CD4-positive, alpha-beta T cell treated with Interleukin-15 for 4 hours (primary cell): Measurements from ENCODE around the gene VPS25.
"Not testable (repeated sequence)": the region's sequence is repeated elsewhere in the genome, so short reads cannot be mapped to it uniquely, and the experiment has no call there.

Experiments
- DNase-seq: peaks from one replicate; pipeline ENCODE4 v3.0.0-alpha.2; 2020; ENCODE audit warnings: low spot score

The VPS25 gene

GRCh38 chr17:42768006-42768405 lies 5.2 kb upstream of the VPS25 start:
- not testable (repeated sequence) for DNase-seq

- DNase-seq, result not testable (repeated sequence)
Observed at GRCh38 chr17:42769964-42770363, 3.3 kb upstream of the VPS25 start.

- no peak for DNase-seq
Observed at GRCh38 chr17:42772945-42773289, 332 bp upstream of the VPS25 start.

DNA sequence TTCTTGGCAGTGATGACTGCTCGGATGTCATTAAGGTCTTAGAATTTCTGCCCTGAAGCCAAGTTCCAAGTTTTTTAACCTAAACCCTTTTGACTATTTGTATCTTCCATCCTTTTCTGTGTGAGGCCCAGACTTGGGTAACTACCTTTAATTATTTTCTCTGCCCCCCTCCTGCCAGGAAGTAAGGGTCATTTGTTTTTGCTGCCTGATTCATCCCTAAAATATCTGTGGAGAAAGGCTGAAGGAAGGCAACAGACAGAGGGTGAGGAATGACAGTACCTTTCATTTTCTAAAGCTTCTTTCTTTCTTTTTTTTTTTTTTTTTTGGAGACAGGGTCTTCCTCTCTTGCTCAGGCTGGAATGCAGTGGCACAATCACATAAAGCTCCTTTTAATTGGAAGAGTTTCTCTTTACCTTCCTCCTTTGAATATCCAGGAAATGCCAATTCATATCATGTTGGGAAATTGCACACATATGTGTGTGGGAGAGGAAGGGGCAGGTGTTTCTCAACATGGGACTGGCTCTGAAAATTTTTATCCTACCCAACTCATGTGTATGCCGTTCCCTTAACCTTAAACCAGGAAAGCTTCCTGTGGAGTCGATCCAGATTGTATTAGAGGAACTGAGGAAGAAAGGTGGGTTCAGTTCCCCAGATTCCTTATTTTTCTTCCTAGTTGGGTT lies 957 bp downstream of the VPS25 start:
- DNase-seq, result no peak

DNA sequence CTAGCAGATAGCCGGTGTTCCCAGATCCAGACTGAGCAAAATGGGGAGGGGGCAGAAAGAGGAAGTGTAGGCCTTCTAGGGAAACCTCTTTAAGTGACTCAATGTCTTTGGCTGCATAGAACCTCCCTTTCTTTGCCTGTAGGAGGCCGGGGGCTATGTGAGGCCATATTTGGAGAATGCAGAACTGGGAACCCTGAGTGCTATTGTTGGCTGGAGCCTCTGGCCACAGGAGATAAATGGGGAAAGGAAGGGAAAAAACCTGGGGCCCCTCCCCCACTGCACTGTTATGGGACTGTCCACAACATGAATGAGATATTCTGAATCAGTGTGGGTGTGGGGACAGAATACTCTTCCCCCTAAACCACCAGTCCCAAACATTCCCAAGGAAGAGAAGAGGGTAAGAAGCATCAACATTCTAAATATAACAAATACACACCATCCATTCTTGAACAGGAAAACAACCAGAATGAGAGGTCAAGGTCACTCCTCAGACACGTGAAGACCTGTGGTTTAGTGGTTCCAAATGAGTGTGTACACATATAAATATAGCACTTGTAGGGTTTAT lies 2.4 kb downstream of the VPS25 start:
- DNase-seq, result no peak

- DNase-seq, result no peak
Observed at GRCh38 chr17:42778570-42778969, 5.3 kb downstream of the VPS25 start.

GRCh38 chr17:42779304-42779935 lies 6.2 kb downstream of the VPS25 start:
- DNase-seq, result no peak

- DNase-seq, result no peak
Observed at GRCh38 chr17:42779936-42780850, 6.9 kb downstream of the VPS25 start, which contains the start of gene WNK4. Gene WNK4, plus strand, starts transcription at chr17:42780610. Its CDS starts 89 bp downstream, at chr17:42780699.

- DNase-seq, result no peak
Observed at GRCh38 chr17:42780851-42781638, 7.8 kb downstream of the VPS25 start.

GRCh38 chr17:42781639-42782165 lies 8.5 kb downstream of the VPS25 start:
- DNase-seq, result no peak

- DNase-seq, result no peak
Observed at GRCh38 chr17:42782166-42783061, 9.2 kb downstream of the VPS25 start.

DNA sequence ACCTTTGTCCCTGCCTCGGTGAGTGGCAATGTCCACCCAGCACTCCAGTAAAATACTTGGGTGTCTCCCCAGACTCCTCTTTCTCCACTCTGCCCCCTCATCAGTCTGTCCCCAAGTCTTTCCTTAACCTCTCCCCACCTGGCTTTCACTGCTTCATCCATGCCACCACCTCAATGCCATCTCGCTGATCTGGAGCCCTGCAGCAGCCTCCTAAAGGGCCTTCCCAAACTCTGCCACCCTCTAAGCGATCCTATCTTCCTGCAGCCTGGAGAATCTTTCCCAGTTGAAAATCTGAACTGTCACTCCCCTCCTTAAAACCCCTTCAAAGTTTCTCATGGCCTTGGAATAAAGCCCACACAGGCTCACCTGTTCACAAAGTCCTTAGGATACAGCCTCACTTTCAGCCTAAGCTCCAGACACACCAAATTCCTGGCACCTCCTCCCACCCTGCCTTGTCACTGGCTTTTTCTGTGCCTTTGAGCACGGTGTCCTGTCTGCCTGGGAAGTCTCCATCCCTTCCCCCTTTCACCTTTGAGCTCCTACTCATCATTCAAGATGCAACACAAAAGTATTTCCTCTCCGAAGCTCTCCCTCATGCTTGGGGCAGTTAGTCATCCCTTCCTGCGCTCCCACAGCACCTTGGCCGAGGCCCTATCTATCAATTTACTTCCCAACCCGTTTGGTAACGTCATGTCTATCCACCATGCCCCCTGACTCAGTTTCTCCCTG lies 10.0 kb downstream of the VPS25 start:
- no peak for DNase-seq

DNA sequence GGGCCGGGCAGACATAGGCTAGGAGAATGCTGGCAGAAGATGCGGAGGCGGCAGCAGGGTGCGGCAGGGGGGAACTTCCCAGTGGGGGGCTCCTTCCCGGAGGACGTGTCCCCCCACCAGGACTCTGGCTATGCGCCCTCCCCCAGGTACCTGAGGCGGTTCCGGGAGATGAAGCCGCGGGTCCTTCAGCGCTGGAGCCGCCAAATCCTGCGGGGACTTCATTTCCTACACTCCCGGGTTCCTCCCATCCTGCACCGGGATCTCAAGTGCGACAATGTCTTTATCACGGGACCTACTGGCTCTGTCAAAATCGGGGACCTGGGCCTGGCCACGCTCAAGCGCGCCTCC lies 10.5 kb downstream of the VPS25 start:
- no peak for DNase-seq

- no peak for DNase-seq
Observed at GRCh38 chr17:42784409-42784808, 11.2 kb downstream of the VPS25 start.

GRCh38 chr17:42784811-42785592 lies 11.8 kb downstream of the VPS25 start:
- DNase-seq, result no peak

GRCh38 chr17:42787266-42787665 lies 14.0 kb downstream of the VPS25 start:
- no peak for DNase-seq

DNA sequence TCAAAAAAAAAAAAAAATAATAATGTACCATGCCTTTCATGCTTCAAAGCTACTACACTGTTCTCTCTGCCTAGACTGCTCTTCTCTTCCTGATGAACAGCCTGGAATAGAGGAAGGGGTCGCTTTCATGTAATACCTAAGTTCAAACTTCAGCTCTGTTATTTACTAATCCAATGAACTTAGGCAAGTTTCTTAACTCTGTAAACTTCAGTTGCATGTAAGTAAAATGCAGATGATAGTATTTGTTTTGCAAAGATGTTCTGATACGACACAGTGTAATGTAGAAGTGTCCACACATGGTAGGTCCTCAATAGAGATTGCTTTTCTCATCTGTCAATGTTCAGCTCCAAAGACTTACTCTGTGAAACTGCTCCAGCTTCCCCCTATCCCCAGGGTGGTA lies 18.7 kb downstream of the VPS25 start:
- no peak for DNase-seq

DNA sequence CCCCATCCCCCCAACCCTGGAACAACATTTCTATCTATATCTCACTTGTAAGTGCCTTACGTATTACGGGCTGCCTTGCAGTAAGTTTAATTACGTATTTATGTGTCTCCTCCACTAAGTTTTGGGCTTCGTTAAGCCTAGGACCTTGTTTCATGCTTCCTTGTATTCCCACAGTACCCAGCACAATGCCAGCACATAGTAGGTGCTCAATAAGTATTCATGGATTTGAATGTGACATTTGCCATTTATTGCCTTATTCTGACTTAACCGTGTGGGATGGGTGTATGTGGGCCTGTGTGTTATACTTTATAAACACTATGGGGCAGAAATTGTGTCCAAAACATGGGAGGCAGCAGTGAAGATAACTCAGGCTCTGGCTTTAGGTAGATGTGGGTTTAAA lies 19.3 kb downstream of the VPS25 start:
- no peak for DNase-seq

DNA sequence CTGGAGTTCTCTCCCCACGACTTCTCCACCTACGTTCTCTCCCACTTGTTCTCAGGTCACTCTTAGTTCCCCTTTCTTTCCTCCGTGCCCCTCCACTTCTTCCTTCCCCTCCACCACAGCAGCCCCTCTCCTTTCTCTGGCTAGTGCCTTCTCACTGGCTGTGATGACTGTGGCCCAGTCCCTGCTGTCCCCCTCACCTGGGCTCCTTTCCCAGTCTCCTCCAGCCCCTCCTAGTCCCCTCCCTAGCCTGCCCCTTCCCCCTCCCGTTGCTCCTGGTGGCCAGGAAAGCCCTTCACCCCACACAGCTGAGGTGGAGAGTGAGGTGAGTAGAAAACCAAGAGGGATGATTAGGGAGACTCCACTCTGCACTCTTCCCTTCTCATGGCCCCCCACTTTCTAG lies 21.8 kb downstream of the VPS25 start:
- DNase-seq, result no peak
